GM12872 (cell line): ENCODE measurements around the gene RTL1.

ENCODE experiments used
- TF ChIP-seq, protein P1 (sequence below): IDR thresholded peaks from 3 replicates; pipeline ENCODE4 v1.5.1; 2011; ENCODE audit warnings: low read depth, mild to moderate bottlenecking, low read length, moderate library complexity; ENCODE audit not compliant: insufficient read depth

The RTL1 gene

DNA sequence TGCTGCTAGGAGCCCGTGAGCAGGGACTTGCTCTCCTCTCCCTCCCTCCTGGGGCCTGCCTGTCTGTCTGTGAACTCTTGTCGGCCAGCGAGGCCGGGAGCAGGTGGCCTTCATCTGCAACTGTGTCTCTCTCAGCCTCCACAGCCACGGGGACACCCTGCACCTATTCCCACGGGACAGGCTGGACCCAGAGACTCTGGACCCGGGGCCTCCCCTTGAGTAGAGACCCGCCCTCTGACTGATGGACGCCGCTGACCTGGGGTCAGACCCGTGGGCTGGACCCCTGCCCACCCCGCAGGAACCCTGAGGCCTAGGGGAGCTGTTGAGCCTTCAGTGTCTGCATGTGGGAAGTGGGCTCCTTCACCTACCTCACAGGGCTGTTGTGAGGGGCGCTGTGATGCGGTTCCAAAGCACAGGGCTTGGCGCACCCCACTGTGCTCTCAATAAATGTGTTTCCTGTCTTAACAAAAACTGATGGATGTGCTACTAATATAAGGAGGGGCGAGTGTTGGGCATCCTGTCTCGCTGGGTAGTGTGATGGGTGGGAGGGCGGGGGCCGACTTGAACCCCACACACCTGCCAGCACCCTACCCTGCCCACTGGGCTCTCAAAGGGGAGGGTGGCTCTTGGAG is 42.9 kb downstream of the RTL1 start:
- TF ChIP-seq, protein P1, sequence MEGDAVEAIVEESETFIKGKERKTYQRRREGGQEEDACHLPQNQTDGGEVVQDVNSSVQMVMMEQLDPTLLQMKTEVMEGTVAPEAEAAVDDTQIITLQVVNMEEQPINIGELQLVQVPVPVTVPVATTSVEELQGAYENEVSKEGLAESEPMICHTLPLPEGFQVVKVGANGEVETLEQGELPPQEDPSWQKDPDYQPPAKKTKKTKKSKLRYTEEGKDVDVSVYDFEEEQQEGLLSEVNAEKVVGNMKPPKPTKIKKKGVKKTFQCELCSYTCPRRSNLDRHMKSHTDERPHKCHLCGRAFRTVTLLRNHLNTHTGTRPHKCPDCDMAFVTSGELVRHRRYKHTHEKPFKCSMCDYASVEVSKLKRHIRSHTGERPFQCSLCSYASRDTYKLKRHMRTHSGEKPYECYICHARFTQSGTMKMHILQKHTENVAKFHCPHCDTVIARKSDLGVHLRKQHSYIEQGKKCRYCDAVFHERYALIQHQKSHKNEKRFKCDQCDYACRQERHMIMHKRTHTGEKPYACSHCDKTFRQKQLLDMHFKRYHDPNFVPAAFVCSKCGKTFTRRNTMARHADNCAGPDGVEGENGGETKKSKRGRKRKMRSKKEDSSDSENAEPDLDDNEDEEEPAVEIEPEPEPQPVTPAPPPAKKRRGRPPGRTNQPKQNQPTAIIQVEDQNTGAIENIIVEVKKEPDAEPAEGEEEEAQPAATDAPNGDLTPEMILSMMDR: no peak

DNA sequence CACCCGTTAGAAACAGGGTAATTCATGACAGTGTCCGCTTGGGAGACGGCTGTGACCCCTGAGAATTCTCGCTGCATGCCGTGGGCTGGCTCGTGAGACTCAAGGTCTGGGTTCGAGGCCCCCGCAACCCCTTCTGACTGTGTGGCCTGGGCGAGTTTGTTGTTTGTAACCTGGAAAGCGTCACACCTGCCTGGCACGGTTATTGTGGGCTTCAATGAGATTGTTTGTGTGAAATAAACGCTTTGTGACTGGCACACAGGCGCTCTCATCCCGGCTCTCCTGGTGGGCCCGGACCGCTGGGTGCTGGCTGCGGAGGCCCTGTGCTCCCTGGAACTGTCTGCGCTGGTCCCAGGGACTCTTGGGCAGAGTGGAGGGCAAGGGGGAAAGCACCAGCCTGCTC is 43.7 kb downstream of the RTL1 start:
- TF ChIP-seq, protein P1: no peak

DNA sequence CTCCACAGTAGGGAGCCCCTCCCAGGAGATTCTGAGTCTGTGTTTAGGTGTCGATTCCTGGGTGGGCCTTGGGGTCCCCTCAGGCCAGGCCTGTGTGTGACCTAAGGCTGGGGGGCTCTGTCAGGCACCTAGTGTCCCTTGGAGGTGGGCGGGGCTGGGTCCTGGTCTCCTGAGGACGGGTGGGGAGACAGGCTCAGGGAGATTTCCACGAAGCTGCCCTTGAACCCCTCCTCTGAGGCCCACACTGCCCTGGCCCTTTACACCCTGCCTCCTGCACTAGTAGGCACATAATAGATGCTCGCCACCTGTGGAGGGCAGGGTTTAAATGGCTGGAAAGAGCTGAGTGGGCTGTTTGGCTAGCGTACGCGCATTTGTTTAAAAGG is 44.7 kb downstream of the RTL1 start:
- TF ChIP-seq, protein P1: no peak

DNA sequence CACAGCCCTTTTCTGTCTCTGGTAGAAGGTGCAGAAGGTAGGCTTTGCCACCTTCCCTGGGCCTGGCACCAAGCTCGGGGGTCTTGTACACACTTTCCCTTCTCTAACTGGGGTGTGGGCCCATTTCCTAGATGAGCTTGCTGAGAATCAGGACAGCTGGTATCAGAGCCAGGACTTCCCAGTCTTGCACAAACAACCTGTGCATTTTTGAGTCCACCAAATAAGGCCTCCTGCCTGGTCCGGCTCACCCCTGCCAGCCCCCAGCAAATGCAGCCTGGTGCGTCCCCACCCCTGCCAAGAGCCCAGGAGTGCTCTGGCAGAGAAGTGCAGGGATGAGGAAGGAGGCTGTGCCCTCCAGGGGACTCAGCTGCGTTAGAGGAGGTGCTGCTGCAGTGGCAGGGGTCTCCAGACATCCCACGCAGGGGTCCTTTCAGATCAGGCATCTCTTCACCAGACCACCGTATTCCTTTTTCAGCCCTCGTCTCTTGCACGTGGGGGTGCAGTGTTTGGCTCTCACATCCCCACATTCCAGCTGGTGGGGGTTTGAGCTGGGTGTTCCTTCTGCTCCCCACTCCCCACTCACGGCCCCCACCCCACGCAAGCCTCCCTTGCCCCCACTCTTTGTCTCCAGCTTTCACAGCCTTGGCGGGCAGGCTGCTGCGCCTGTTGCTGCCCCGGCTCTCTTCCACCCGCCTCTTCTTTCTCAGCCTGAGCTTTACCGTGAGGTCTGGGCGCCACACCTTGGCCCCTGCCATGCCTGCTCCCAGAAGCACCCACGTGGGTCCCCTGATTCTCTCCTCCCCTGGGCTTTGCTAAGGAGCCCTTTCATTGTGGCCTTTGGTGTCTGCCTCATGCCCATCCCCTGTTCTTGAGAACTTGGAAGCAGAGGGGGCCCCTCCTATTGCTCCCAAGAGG is 45.3 kb downstream of the RTL1 start:
- TF ChIP-seq, protein P1: no peak

DNA sequence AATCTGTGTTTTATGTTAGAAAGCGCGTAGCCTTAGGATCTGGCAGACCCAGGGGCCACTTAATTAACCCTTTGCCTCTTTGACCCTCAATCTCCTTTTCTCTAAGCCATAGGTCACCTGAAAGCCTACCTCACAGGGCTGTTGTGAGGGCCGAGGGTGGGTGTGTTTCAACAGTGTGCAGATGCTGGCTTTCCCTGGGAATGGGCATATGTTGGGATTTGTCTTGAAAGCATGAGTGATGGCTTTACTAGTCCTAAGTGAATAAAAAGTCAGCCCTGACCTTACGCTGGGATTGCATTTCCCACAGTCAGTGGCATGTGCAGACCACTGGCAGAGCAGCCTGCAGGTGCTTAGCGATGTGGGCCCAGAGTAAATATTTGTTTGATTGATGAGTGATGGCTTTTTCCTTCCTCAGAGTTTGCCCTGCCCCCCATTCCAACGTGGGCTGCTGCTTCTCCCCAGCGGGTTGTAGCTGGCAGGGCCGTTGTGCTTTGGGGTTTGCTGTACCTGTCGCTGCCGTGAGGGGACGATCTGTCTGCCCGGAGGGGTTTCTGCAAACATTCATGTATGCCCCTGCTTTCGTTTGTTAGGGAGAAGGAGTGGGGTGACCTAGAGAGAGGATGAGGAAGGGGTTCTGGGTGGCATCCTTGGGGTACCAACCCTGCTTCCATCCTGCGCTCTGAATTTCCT is 46.1 kb downstream of the RTL1 start:
- TF ChIP-seq, protein P1: no peak

DNA sequence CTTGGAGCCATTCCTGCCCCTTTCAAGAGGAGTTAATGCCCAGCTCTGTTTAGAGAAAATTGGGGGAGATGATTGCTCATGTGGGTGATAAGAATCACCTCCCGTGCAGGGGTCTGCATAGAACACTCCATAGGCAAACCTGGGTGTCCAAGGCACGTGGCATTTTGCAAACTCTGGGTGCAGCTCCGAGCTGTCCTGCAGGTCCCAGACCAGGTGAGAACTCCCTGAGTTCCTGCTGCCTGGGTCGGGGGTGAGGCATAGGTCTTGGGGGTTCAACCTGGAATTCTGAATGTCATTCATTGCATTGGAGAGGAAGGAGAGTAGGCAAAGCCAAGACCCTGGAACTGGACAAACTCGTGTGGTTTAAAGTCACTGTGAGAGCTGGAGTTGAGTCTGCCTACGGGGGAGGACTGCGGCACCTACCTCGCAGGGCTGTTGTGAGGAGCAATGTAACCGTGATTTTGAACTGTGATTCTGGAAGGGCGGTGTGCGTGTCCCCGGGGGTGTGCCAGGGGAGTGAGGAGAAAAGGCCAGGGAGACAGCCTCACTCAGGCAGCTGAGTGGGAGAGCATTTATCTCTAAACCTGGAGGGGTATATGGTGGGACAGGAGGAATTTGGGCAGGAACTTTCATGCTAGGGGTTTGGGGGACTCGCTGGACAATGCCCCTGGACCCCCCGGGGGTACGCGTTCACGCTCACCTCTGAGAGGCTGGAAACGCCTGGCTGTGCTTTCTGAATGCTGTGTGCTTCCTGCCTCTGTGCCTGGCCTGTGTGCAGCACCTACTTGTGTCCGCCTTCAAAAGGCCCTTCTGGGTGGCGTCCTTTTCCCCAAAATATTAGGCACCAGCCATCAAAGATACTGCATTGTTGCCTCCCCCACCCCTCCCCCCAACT is 47.2 kb downstream of the RTL1 start:
- TF ChIP-seq, protein P1: no peak
